Ureter (tissue), 1 donor: ENCODE data around the gene SYCP2L. TPM values are rescaled to one million over a fixed set of nuclear protein-coding genes. Genes with fewer than 3 reads are reported as not detected.
"Not testable (repeated sequence)": the region's sequence is repeated elsewhere in the genome, so short reads cannot be mapped to it uniquely, and the experiment has no call there.

Experiments used
- DNase-seq: peaks from one replicate; pipeline ENCODE4 v3.0.0-alpha.2; 2020; ENCODE audit warnings: low spot score
- total RNA-seq: library from RNA; stranded (reverse); gene quantifications from one replicate; pipeline ENCODE4 v1.2.4, GENCODE V29; 2023
- donor health status: DM: yes; HTN: yes; CAD: no.

SYCP2L gene
- total RNA-seq = 0.26 TPM

- DNase-seq = no peak
Observed at GRCh38 chr6:10886691-10887502, at the start of gene SYCP2L. TSS of gene SYCP2L (plus strand) at chr6:10887052. CDS start at chr6:10887127, 75 bp downstream.

- no peak for DNase-seq
Observed at GRCh38 chr6:10837622-10837994, 49.2 kb upstream of the SYCP2L start.

- DNase-seq = peak; percentile 81
Observed at GRCh38 chr6:10837995-10838793, 48.7 kb upstream of the SYCP2L start, which contains the start of gene MAK. TSS of gene MAK (minus strand) at chr6:10838539. CDS start at chr6:10830648, 7,891 bp downstream.

GRCh38 chr6:10838794-10839333 is 48.0 kb upstream of the SYCP2L start:
- no peak for DNase-seq

- no peak for DNase-seq
Observed at GRCh38 chr6:10843554-10843953, 43.3 kb upstream of the SYCP2L start.

- DNase-seq = no peak
Observed at GRCh38 chr6:10847684-10848083, 39.2 kb upstream of the SYCP2L start.

GRCh38 chr6:10849901-10850300 is 37.0 kb upstream of the SYCP2L start:
- DNase-seq = no peak

- DNase-seq = no peak
Observed at GRCh38 chr6:10850728-10851127, 36.1 kb upstream of the SYCP2L start.

GRCh38 chr6:10852361-10852960 is 34.4 kb upstream of the SYCP2L start:
- no peak for DNase-seq

- DNase-seq = not testable (repeated sequence)
Observed at GRCh38 chr6:10853849-10854300, 33.0 kb upstream of the SYCP2L start.

- DNase-seq = no peak
Observed at GRCh38 chr6:10854922-10855632, 31.8 kb upstream of the SYCP2L start.

- DNase-seq = no peak
Observed at GRCh38 chr6:10857259-10857658, 29.6 kb upstream of the SYCP2L start.

GRCh38 chr6:10861086-10861485 is 25.8 kb upstream of the SYCP2L start:
- no peak for DNase-seq

GRCh38 chr6:10862361-10862760 is 24.5 kb upstream of the SYCP2L start:
- DNase-seq = no peak

GRCh38 chr6:10863031-10863430 is 23.8 kb upstream of the SYCP2L start:
- DNase-seq = not testable (repeated sequence)

- DNase-seq = not testable (repeated sequence)
Observed at GRCh38 chr6:10866709-10867108, 20.1 kb upstream of the SYCP2L start.

GRCh38 chr6:10867952-10868351 is 18.9 kb upstream of the SYCP2L start:
- no peak for DNase-seq

- DNase-seq = no peak
Observed at GRCh38 chr6:10873374-10873773, 13.5 kb upstream of the SYCP2L start.

- DNase-seq = no peak
Observed at GRCh38 chr6:10874207-10874606, 12.6 kb upstream of the SYCP2L start.

- DNase-seq = no peak
Observed at GRCh38 chr6:10875026-10875425, 11.8 kb upstream of the SYCP2L start.

- no peak for DNase-seq
Observed at GRCh38 chr6:10877012-10877411, 9.8 kb upstream of the SYCP2L start.
